ENCODE measurements around the gene SLC9A7. TPM values are rescaled to one million over a fixed set of nuclear protein-coding genes. Genes with fewer than 3 reads are reported as not detected.

SLC9A7 gene
- total RNA-seq, 3 donors from 2014 or later, result 1.6 to 28.1 (median 12.8) TPM

DNA sequence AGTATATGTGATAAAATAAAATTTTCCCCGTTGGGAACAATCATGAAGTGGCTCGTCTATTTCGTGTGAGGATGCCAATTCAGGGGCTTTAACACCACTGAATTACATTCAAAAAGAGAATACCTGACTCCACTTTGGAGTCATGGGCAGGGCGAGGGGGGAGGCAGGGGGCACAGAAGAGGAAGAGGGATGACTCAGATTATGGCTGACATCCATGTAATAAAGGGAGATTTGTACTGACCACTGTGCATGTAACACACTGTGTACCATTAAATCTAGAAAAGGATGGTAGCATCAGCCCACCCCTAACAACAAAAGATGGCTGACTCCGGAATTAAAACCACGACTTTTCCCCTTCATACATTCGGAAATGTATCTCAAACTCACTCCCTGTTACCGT, 1.3 kb downstream of the SLC9A7 start:
- intact Hi-C loops (cut with DNase I; ENCODE audit: low total_unique reads), result no loop called here
- peak overlapping the region in 2 of 3 donors; percentile 63 to 80 for H3K4me3 ChIP-seq

GRCh38 chrX:46757052-46757451, 1.9 kb downstream of the SLC9A7 start:
- no peak for DNase-seq (ENCODE audit: low spot score in 2 of 2)
- TF ChIP-seq POLR2AphosphoS5 (IDR thresholded peaks at IDR 0.05) (no peak), POLR2A (IDR thresholded peaks at IDR 0.05) (no peak)
- TF ChIP-seq, protein P1, sequence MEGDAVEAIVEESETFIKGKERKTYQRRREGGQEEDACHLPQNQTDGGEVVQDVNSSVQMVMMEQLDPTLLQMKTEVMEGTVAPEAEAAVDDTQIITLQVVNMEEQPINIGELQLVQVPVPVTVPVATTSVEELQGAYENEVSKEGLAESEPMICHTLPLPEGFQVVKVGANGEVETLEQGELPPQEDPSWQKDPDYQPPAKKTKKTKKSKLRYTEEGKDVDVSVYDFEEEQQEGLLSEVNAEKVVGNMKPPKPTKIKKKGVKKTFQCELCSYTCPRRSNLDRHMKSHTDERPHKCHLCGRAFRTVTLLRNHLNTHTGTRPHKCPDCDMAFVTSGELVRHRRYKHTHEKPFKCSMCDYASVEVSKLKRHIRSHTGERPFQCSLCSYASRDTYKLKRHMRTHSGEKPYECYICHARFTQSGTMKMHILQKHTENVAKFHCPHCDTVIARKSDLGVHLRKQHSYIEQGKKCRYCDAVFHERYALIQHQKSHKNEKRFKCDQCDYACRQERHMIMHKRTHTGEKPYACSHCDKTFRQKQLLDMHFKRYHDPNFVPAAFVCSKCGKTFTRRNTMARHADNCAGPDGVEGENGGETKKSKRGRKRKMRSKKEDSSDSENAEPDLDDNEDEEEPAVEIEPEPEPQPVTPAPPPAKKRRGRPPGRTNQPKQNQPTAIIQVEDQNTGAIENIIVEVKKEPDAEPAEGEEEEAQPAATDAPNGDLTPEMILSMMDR (IDR thresholded peaks at IDR 0.05), result no peak
- H3K27me3 ChIP-seq, result peaks cover 0 to 26% of the 10 kb centered on the region in 2 donors
- no peaks in the 10 kb centered on the region for H3K9me3 ChIP-seq
- no peaks in the 10 kb centered on the region for H3K4me1 ChIP-seq
- H3K27ac ChIP-seq, result peak overlapping the region in 1 of 2 donors; percentile 83
- peak overlapping the region in 1 of 3 donors; percentile 80 for H3K4me3 ChIP-seq
- intact Hi-C loops (cut with DNase I; ENCODE audit: low total_unique reads), result no loop called here
- H3K36me3 ChIP-seq, result no peaks in the 10 kb centered on the region

More for the DNA sequence above, 1.3 kb downstream of the SLC9A7 start:
- H3K27me3 ChIP-seq, result peaks cover 0 to 31% of the 10 kb centered on the region in 2 donors
- no peak for DNase-seq (ENCODE audit: low spot score in 2 of 2)
- H3K9me3 ChIP-seq, result peaks cover 0 to 3% of the 10 kb centered on the region in 2 donors
- TF ChIP-seq POLR2A (IDR thresholded peaks at IDR 0.05) (no peak), POLR2AphosphoS5 (IDR thresholded peaks at IDR 0.05) (no peak)
- TF ChIP-seq, protein P1 (IDR thresholded peaks at IDR 0.05), result no peak
- no peaks in the 10 kb centered on the region for H3K36me3 ChIP-seq
- H3K27ac ChIP-seq, result peak overlapping the region; percentile 68 to 83
- H3K4me1 ChIP-seq, result no peaks in the 10 kb centered on the region

- H3K27ac ChIP-seq, result no peak overlapping the region
- peaks cover 0 to 19% of the 10 kb centered on the region in 2 donors for H3K27me3 ChIP-seq
- H3K4me1 ChIP-seq, result no peaks in the 10 kb centered on the region
- intact Hi-C loops (cut with DNase I; ENCODE audit: low total_unique reads), result no loop called here
- TF ChIP-seq POLR2AphosphoS5 (IDR thresholded peaks at IDR 0.05) (no peak), POLR2A (IDR thresholded peaks at IDR 0.05) (no peak)
- TF ChIP-seq, protein P1 (IDR thresholded peaks at IDR 0.05), result no peak
- no peaks in the 10 kb centered on the region for H3K36me3 ChIP-seq
- no peak overlapping the region for H3K4me3 ChIP-seq
- DNase-seq (ENCODE audit: low spot score in 2 of 2), result no peak
- no peaks in the 10 kb centered on the region for H3K9me3 ChIP-seq
Measured at GRCh38 chrX:46755671-46756070, 3.2 kb downstream of the SLC9A7 start.

- no peak for DNase-seq (ENCODE audit: low spot score in 2 of 2)
- Histone ChIP-seq H3K9me3 (no peaks in the 10 kb centered on the region), H3K27me3 (peaks cover 0 to 9% of the 10 kb centered on the region in 2 donors), H3K36me3 (no peaks in the 10 kb centered on the region), H3K4me1 (no peaks in the 10 kb centered on the region), H3K27ac (peak overlapping the region in 1 of 2 donors; percentile 42), H3K4me3 (no peak overlapping the region)
- intact Hi-C loops (cut with DNase I; ENCODE audit: low total_unique reads), result no loop called here
- TF ChIP-seq POLR2A (IDR thresholded peaks at IDR 0.05) (no peak), POLR2AphosphoS5 (IDR thresholded peaks at IDR 0.05) (no peak)
- TF ChIP-seq, protein P1 (IDR thresholded peaks at IDR 0.05), result no peak
Measured at GRCh38 chrX:46754586-46755061, 4.3 kb downstream of the SLC9A7 start.

GRCh38 chrX:46754036-46754435, 4.9 kb downstream of the SLC9A7 start:
- TF ChIP-seq, protein P1 (IDR thresholded peaks at IDR 0.05), result no peak
- TF ChIP-seq POLR2A (IDR thresholded peaks at IDR 0.05) (no peak), POLR2AphosphoS5 (IDR thresholded peaks at IDR 0.05) (no peak)
- Histone ChIP-seq H3K4me1 (no peaks in the 10 kb centered on the region), H3K4me3 (no peak overlapping the region), H3K27me3 (peaks cover 0 to 11% of the 10 kb centered on the region in 2 donors), H3K36me3 (no peaks in the 10 kb centered on the region), H3K9me3 (no peaks in the 10 kb centered on the region), H3K27ac (peak overlapping the region in 1 of 2 donors; percentile 42)
- intact Hi-C loops (cut with DNase I; ENCODE audit: low total_unique reads), result no loop called here
- DNase-seq (ENCODE audit: low spot score in 2 of 2), result no peak
